Endothelial cell of umbilical vein (primary cell): ENCODE measurements around the gene TXNDC15.

ENCODE experiments used
- EZH2 ChIP-seq: IDR thresholded peaks from 2 replicates; pipeline ENCODE4 v1.6.1; 2012; ENCODE audit warnings: borderline replicate concordance, low read depth, mild to moderate bottlenecking, moderate library complexity, low read length, inconsistent platforms; ENCODE audit not compliant: severe bottlenecking
- FOS ChIP-seq: IDR thresholded peaks from 2 replicates; pipeline ENCODE4 v1.6.1; 2011; ENCODE audit warnings: mild to moderate bottlenecking, low read length, moderate library complexity, borderline replicate concordance; ENCODE audit not compliant: insufficient read depth
- MYC ChIP-seq: IDR thresholded peaks from one replicate; pipeline ENCODE4 v1.6.1; 2011; ENCODE audit warnings: mild to moderate bottlenecking, low read depth, low read length
- POLR2A ChIP-seq: IDR thresholded peaks from 2 replicates; pipeline ENCODE4 v1.6.1; 2012; ENCODE audit warnings: low read depth, mild to moderate bottlenecking, control low read depth, low read length
- TF ChIP-seq, protein P1 (sequence below): IDR thresholded peaks from 2 replicates; pipeline ENCODE4 v1.6.1; 2011; ENCODE audit not compliant: insufficient read depth, insufficient read length
- TF ChIP-seq, protein P2 (sequence below), 2 donors: IDR thresholded peaks; 1 replicate in 1 of 2; 2 replicates in 1 of 2; pipeline ENCODE4 v1.5.1; 2011; ENCODE audit warnings: low read length in 2 of 2, mild to moderate bottlenecking in 2 of 2, moderate library complexity in 2 of 2, control low read depth in 1 of 2, inconsistent platforms in 1 of 2, low read depth in 1 of 2; ENCODE audit not compliant: insufficient read depth in 1 of 2; ENCODE audit errors: extremely low read depth in 1 of 2

DNA sequence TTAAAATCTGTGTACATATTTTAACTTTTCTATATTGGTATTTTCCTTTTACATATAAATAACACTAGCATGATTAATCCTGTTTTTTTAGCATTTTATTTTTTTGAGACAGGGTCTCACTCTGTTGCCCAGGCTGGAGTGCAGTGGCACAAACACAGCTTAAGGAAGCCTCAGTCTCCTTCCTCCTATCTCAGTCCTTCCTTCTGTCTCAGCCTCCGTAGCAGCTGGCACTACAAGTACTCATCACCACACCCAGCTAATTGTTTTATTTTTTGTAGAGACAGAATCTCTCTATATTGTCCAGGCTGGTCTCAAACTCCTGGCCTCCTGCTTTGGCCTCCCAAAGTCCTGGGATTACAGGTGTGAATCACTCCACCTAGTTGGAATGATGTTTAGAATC lies 29.9 kb upstream of the TXNDC15 start:
- TF ChIP-seq EZH2 (no peak), FOS (no peak), MYC (no peak), POLR2A (no peak)
- TF ChIP-seq, protein P1, sequence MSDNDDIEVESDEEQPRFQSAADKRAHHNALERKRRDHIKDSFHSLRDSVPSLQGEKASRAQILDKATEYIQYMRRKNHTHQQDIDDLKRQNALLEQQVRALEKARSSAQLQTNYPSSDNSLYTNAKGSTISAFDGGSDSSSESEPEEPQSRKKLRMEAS: no peak
- TF ChIP-seq, protein P2, sequence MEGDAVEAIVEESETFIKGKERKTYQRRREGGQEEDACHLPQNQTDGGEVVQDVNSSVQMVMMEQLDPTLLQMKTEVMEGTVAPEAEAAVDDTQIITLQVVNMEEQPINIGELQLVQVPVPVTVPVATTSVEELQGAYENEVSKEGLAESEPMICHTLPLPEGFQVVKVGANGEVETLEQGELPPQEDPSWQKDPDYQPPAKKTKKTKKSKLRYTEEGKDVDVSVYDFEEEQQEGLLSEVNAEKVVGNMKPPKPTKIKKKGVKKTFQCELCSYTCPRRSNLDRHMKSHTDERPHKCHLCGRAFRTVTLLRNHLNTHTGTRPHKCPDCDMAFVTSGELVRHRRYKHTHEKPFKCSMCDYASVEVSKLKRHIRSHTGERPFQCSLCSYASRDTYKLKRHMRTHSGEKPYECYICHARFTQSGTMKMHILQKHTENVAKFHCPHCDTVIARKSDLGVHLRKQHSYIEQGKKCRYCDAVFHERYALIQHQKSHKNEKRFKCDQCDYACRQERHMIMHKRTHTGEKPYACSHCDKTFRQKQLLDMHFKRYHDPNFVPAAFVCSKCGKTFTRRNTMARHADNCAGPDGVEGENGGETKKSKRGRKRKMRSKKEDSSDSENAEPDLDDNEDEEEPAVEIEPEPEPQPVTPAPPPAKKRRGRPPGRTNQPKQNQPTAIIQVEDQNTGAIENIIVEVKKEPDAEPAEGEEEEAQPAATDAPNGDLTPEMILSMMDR (IDR thresholded peaks at IDR 0.05; ENCODE audit: extremely low read depth in 1 of 2, insufficient read depth in 1 of 2, low read depth in 1 of 2, low read length in 2 of 2): no peak
